GF-D8 (cell line): Measurements from ENCODE around the gene PHACTR4.
A peak's percentile ranks its signal among the peaks of the same experiment; 100 is the strongest.
"Not testable (repeated sequence)": the region's sequence is repeated elsewhere in the genome, so short reads cannot be mapped to it uniquely, and the experiment has no call there.

Source experiments
- DNase-seq: peaks from one replicate; lab custom pipeline; 2025; lab: John Stamatoyannopoulos, UW

PHACTR4 gene

DNA sequence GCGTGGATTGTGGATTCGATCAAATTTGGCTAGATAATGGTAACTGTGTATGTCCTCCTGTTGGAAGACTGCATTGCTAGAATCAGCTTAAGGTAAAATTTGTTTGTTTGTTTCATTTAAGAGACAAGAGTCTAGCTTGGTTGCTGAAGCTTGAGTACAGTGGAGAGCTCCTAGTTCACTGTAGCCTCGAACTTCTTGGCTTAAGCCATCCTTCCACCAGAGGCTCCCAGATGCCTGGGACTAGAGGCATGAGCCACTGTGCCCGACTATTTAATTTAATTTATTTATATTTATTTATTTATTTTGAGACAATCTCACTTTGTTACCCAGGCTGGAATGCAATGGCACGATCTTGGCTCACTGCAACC lies 1.5 kb downstream of the PHACTR4 start:
- DNase-seq, result no peak

DNA sequence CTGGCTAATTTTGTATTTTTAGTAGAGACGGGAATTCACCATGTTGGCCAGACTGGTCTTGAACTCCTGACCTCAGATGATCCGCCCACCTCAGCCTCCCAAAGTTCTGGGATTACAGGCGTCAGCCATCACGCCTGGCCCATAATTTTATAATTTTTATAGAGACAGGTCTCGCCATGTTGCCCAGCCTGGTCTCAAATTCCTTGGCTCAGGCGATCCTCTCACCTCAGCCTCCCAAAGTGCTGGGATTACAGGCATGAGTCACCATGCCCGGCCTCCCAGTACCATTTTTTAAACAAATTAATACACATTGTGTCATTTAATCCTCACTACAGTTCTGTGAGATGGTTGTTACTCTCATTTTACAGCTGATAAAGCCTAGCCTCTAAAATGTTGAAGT lies 3.9 kb downstream of the PHACTR4 start:
- not testable (repeated sequence) for DNase-seq

DNA sequence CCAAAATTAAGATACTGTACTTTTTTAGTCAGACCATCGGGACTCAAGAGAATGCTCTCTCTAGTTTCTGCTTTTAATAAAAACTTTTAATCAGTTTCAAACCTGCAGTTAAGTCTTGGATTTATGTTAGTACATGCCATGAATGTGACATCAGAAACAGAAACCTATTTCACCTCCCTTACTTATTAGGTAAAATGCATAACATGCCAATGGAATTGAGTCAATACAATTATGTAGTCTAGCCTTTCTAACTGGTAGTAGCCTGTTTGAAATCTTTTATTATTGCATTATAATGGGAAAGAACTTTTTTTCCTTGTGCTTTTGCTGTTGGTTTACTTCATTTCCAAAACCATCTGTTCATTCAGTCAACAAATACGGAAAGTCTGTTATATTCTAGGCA lies 4.8 kb downstream of the PHACTR4 start:
- no peak for DNase-seq

DNA sequence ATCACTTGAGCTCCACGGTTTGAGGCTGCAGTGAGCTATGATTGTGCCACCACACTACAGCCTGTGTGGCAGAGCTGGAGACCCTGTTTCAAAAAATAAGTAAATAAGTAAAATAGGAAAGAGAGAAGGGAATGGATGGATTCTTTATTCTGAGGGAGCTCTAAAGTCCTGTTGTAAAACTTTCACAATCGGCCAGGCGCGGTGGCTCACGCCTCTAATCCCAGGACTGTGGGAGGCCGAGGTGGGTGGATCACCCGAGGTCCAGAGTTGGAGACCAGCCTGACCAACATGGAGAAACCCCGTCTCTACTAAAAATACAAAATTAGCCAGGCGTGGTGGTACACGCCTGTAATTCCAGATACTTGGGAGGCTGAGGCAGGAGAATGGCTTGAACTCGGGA lies 6.1 kb downstream of the PHACTR4 start:
- not testable (repeated sequence) for DNase-seq

DNA sequence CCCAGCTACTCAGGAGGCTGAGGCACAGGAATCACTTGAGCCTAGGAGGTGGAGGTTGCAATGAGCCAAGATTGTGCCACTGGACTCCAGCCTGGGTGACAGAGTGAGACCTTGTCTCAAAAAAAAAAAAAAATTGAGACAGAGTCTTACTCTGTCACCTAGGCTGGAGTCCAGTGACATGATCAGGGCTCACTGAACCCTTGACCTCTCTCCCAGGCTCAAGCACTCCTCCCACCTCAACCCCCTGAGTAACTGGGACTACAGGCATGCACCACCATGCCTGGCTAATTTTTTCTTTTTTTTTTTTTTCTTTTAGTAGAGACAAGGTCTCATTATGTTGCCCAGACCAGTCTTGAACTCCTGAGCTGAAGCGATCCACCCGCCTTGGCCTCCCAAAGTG lies 6.7 kb downstream of the PHACTR4 start:
- DNase-seq, result not testable (repeated sequence)

DNA sequence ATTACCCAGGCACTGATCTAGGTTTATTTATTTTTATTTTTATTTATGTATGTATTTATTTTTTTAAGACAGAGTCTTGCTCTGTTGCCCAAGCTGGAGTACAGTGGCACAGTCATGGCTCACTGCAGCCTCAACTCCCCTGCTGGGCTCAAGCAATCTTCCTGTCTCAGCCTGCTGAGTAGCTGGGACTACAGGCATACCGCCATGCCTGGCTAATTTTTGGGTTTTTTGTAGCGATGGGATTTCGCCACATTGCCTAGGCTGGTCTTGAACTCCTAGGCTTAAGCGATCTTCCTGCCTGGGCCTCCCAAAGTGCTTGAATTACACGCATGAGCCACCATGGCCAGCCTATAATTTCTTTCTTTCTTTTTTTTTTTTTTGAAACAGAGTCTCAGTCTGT lies 9.4 kb downstream of the PHACTR4 start:
- no peak for DNase-seq

DNA sequence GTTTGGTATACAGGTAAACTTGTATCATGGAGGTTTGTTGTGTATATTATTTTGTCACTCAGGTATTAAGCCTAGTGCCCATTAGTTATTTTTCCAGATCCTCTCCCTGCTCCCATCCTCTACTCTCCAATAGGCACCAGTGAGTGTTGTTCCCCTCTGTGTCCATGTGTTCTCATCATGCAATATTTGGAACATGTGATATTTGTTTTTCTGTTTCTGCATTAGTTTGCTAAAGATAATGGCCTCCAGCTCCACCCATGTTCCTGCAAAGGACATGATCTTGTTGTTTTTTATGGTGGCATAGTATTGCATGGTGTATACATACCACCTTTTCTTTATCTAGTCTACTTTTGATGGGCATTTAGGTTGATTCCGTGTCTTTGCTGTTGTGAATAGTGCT lies 10.9 kb downstream of the PHACTR4 start:
- no peak for DNase-seq

DNA sequence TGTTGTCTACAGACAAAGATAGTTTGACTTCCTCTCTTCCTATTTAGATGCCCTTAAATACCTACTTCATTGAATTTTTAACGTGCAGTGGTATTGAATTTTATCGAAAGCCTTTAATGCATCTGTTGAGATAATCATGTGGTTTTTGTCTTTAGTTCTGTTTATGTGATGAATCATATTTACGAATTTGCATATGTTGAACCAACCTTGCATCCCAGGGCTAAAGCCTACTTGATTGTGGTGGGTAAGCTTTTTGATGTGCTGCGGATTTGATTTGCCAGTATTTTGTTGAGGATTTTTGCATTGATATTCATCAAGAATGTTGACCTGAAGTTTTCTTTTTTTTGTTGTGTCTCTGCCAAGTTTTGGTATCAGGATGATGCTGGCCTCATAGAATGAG lies 14.2 kb downstream of the PHACTR4 start:
- not testable (repeated sequence) for DNase-seq

DNA sequence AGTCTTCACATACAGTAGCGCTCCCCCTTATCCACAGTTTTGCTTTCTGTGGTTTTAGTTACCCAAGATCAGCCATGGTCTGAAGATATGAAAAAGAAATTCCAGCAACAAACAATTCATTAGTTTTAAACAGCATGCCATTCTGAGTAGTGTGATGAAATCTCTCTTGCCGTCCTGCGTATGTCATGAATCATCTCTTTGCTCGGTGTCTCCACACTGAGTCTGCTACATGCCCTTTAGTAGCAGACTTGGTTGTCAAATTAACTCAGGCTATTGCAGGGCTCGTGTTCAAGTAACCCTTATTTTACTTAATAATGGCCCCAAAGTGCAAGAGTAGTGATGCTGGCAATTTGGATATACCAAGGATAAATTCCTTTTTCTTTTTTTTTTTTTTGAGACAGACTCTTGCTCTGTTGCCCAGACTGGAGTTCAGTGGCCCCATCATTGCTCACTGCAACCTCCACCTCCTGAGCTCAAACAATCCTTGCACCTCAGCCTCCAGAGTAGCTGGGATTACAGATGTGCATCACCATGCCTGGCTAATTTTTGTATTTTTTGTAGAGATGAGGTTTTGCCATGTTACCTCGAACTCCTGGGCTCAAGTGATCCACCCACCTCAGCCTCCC lies 22.6 kb downstream of the PHACTR4 start:
- DNase-seq, result no peak

DNA sequence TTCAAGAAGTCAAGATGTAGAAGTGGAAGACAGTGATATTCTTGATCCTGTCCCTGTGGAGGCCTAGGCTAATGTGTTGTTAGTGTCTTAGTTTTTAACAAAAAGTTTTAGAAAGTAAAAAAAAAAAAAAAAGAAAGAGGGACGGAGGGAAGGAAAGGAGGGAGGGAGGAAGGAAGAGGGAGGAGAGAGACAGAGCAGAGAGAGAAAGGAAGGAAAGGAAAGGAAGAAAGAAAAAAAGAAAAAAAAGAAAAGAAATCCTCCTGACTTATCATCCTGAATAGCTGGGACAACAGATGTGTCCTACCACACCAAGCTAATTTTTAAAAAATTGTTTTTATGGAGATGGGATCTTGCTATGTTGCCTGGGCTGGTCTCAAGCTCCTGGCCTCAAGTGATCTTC lies 24.6 kb downstream of the PHACTR4 start:
- no peak for DNase-seq

DNA sequence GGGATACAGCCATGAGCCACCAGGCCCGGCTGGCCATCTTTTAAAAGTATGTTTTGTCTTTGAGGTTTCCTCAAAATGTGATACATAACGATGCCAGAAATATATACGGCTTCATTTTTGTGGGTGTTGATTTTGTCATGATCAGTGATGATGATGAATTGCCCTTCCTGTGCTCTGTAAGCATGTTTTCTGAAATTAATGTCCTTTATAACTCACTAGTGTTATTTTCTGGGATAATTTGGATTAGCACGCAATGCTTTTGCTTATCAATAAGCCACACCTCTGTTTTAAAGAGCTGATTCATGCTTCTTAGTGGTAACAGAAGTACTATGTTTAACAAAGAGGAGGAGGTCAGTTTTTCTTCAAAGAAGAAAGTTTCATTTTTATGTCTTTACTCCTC lies 25.6 kb downstream of the PHACTR4 start:
- DNase-seq, result no peak

DNA sequence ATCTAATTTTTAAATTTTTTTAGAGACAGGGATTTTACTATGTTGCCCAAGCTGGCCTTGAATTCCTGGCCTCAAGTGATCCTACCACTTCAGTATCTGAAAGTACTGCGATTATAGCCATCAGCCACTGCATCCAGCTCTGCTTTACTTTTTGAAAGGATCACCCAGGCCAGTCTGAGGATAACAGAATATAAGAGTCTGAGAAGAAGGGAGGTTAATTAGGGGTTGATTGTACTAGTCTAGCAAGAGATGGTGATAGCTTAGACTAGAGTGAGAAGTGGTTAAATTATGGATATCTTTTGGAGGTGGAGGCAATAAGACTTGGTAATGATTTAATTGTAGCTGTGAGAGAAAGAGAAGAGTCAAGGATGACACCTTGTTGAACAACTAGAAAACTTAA lies 32.2 kb downstream of the PHACTR4 start:
- no peak for DNase-seq

DNA sequence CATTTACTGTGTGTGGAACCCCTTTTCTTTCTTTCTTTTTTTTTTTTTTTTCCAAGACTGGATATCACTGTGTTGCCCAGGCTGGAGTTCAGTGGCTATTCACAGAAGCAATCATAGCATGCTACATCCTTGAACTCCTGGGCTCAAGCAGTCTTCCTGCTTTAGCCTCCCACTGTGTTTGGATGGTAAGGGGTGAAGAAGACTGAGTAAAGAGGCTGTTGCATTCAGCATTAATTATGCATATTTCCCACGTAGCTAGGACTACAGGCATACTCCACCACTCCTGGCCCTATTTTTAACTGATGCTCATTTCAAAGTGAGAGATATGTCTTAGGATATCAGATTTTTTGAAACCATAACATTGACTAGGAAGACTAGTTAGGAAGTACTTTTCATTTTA lies 39.5 kb downstream of the PHACTR4 start:
- DNase-seq, result no peak

DNA sequence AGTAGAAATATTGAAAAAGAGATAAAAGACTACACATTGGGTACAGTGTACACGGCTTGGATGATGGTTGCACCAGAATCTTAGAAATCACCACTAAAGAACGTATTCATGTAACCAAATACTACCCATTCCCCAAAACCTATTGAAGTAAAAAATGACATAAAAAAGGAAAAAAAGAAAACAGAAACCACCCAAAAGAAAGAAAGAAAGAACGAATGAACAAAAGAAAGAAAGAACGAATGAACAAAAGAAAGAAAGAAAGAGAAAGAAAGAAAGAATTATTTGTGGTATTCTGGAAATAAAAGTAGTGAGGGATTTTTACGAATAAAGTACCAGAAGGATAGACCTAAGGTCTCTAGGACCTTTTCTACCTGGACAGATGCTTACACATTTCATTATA lies 42.1 kb downstream of the PHACTR4 start:
- no peak for DNase-seq

DNA sequence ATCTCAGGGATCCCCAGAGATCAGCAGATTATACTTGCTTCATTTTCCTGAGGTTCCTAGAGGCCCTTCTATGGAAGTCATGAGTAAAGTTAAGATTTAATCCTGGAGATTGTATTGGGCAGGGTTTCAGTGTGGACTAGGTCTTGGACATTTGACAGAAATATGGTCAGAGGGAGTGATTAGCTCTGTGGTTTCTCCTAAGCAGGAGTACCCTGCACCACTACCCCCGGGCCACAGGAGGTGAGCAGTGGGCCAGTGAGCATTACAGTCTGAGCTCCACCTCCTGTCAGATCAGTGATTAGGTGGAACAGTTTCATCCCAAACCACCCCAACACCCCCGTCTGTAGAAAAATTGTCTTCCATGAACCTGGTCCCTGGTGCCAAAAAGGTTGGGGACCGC lies 43.2 kb downstream of the PHACTR4 start:
- no peak for DNase-seq

DNA sequence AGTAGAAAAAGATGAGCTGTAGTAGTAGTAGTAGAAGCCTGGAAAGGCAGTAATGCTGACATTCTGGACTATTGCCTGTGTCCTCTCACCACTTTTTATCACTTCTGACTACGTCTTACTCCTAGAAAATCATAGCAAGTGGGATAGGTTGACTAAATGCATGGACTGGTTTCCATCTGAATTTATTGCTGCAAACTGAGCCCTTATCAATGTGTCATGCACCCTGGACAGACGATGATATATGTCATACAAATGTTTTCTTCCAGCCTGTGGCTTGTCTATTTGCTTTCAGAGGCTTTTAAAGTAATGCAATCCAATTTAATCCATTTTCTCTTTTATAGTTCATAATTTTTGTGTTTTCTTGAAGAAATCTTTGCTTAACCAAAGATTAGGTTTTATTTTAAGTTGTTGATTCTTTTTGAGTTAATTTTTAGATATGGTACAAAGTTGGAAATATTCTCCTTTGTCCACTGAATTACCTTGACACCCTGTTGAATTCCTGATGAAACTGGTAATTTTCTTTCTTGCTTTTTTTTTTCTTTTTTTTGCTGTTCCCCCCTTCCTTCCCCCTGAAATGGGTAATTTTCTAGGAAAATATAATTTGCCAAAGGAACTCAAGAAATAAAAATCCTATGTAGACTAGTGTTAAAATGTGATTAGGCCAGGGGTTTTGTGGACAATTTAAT lies 47.1 kb downstream of the PHACTR4 start:
- no peak for DNase-seq

DNA sequence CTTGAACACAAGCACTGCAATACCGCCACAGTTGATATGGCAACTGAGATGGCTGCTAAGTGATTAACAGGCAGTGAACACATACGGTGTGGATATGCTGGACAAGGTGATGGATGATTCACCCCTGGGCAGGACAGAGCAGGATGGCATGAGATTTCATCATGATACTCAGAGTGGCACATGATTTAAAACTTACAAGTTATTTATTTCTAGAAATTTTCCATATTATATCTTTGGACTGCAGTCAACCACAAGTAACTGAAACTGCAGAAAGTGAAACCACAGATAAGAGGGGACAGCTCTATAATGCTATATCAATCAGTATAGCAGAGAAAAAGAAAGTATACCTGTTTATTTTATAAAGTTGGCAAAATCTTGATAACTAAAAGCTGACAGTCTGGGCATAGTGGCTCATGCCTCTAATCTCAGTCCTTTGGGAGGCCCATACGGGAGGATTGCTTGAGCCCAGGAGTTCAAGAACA lies 47.9 kb downstream of the PHACTR4 start:
- DNase-seq, result peak; percentile 17

DNA sequence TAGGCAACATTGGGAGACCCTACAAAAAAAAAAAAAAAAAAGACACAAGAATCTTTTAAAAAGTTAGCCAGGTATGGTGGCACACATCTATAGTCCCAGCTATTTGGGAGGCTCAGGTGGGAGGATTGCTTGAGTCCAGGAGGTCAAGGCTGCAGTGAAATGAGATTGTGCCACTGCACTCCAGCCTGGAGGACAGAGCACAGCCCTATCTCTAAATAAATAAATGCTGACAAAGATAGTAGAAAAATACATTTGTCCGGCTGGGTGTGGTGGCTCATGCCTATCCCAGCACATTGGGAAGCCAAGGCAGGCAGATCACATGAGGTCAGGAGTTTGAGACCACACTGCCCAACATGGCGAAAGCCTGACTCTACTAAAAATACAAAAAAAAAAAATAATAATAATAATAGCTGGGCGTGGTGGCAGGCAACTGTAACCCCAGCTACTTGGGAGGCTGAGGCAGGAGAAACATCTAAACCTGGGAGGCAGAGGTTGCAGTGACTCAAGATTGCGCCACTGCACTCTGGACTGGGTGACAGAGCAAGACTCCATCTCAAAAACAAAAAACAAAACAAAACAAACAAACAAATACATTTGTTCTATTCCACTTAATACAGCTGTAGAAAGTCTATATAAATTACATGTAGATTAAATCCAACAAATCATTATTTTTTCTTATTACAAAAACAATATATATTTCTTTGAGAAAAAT lies 48.5 kb downstream of the PHACTR4 start:
- no peak for DNase-seq

DNA sequence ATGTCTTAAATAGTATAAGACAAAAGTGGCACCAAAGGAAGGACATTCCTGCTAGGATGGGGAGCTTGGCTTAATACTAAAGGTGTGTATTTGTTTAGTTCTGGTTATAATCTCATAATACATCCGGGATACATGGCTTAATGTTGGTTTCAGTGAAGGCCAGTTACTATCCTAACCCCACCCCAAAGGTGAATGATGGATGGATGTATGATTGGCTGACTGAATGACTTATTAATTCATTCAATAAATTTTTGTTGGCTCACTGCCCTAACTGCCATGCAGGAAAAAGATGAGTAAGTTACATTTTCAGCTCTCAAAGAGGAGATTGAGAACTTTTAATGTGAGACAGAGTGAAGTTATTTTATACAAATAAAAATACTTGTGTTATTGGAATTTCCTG lies 52.2 kb downstream of the PHACTR4 start:
- no peak for DNase-seq

DNA sequence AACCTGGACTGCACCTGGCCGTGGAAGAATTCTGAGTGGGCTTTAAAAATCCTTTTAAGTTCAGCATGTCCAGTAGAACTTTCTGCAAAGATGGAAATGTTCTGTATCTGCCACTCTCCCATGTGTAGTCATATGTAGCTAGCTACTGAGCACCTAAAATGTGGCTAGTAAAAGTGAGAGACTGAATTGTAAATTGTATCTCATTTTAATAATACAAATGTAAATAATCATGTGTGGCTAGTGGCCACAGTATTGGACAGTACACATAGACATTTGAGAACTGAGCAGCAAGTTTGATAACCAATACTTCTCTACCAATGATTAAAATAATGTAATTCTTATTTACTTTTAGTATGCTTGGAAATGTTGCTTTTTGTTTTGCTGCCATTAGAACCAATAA lies 57.3 kb downstream of the PHACTR4 start:
- no peak for DNase-seq

DNA sequence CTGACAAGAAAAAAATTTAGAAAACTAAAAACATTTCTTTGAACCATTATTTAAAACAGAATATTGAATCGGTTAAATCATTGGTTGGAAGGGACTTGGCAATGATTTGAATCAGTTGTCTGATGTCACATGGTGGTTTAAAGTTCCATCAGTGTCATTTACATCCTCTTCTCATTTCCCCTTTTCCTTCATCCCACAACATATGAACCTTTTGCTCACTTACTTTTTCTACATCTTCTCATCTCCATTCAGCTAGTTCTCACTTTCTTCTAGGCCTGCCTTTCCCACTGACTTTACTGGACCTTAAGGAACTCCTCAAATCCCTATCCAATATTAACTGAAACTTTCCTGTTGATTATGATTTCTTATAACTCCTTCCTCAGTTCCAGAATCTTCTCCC lies 58.5 kb downstream of the PHACTR4 start:
- DNase-seq, result no peak

DNA sequence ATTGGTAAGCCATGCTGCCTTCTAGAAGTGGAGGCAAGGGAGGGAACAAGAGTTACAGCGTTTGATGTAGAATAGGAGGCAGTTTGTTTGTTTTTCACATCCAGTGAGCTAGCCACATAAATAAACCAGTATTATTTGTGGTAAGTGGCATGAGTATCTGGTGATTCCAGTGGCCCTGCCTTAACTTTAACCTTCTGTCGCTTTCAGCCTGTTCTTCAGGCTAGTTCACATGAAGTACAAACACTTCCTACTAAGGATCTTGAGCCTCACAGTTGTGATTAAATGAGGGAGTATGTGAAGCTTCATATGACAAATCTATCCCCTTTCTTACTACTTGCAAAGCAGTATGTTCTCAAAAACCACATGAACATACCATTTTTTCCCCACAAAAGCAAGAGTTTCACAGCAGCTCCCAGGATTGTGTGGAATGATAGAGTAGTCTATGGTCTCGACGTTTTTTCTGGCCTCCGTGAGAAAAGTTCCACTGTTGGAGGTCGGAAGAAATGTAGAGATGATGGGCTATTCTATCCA lies 59.5 kb downstream of the PHACTR4 start:
- no peak for DNase-seq

DNA sequence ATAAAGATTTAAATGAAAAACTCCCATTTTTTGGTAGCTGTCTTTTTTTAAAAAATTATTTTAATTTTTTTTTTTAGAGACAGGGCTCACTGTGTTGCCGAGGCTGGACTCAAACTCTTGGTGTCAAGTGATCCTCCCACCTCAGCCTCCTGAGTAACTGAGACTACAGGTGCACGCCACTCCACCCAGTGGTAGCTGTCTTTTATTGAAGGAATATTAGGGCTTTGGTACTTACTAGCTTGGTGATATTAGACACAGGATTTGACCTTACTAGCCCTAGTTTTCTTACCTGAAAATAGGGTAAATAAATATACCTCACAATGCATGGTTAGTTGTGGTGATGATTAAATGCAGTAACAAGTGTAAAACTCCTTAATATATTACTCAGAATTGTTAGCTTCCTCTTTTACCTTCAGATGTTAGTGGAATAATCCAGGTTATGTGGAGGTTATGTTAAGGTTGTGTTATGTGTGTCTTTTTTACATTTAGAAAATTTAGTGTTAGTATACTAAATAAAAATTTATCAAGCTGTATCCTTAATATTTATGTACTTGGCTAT lies 66.8 kb downstream of the PHACTR4 start:
- DNase-seq, result no peak
